Cardiac muscle cell (in vitro differentiated cells and primary cell): ENCODE results near the gene RNF167. TPM values are rescaled to one million over a fixed set of nuclear protein-coding genes. Genes with fewer than 3 reads are reported as not detected.

Experiments
- DNase-seq, 2 donors: peaks; one replicate each; pipeline versions ENCODE4 v3.0.0 to v3.0.0-alpha.2; 2010 to 2017; ENCODE audit warnings: low read depth in 1 of 2, low spot score in 1 of 2
- H3K27ac ChIP-seq: fragments of 200-600 bp; sonication (generic); 2 replicates; pipeline ENCODE4 v1.5.1; 2016
- H3K27me3 ChIP-seq: fragments of 200-600 bp; sonication (generic); 2 replicates; pipeline ENCODE4 v1.6.0; 2016; ENCODE audit warnings: control low read depth
- H3K36me3 ChIP-seq: fragments of 200-600 bp; sonication (generic); 2 replicates; pipeline ENCODE4 v1.5.1; 2016; ENCODE audit warnings: control low read depth
- H3K4me1 ChIP-seq: fragments of 200-600 bp; sonication (generic); 2 replicates; pipeline ENCODE4 v1.8.1; 2017; ENCODE audit warnings: low read depth, mild to moderate bottlenecking, mixed run types
- H3K4me3 ChIP-seq: fragments of 200-600 bp; sonication (generic); 2 replicates; pipeline ENCODE4 v1.5.1; 2016; ENCODE audit warnings: mild to moderate bottlenecking
- H3K9me3 ChIP-seq: fragments of 200-600 bp; sonication (generic); 2 replicates; pipeline ENCODE4 v1.5.1; 2017; ENCODE audit warnings: low read depth, mild to moderate bottlenecking, control low read depth
- CTCF ChIP-seq: IDR thresholded peaks from 2 replicates; pipeline ENCODE4 v1.5.1; 2012; ENCODE audit warnings: low read depth, mild to moderate bottlenecking, low read length
- polyA plus RNA-seq: library from polyadenylated mRNA; unstranded; fragments of >200 nt; fragmentation: Nextera tagmentation; extraction: Ambion mirVana; gene quantifications from 2 replicates; pipeline ENCODE4 v1.2.1, GENCODE V29; 2016
- total RNA-seq: library from RNA; depleted of rRNA; stranded (reverse); fragments of >200 nt; gene quantifications from 2 replicates; pipeline ENCODE4 v1.2.3, GENCODE V29; 2016

Gene RNF167
- total and polyA plus RNA-seq, 2 experiments from 2014 or later = 73.4 to 77.1 TPM

GRCh38 chr17:4950075-4950745, 10.1 kb downstream of the RNF167 start:
- Histone ChIP-seq H3K9me3 (no peaks in the 10 kb centered on the region), H3K27me3 (no peaks in the 10 kb centered on the region), H3K4me3 (peak overlapping the region; percentile 96), H3K4me1 (peaks cover 44% of the 10 kb centered on the region), H3K36me3 (peaks cover 28% of the 10 kb centered on the region), H3K27ac (peak overlapping the region; percentile 94)
- TF ChIP-seq CTCF = no peak
- peak in 1 of 2 donors; percentile 67 for DNase-seq

- DNase-seq = peak in 1 of 2 donors; percentile 76
- Histone ChIP-seq H3K27ac (peak within 1 kb of the TSS; percentile 94), H3K4me3 (peak within 1 kb of the TSS; percentile 96), H3K27me3 (no peaks in the 10 kb centered on the region), H3K4me1 (peaks cover 44% of the 10 kb centered on the region), H3K9me3 (no peaks in the 10 kb centered on the region), H3K36me3 (peaks cover 23% of the 10 kb centered on the region)
- TF ChIP-seq CTCF = no peak
These were observed 10.7 kb downstream of the RNF167 start, which contains the start of gene ENO3 for GRCh38 chr17:4950746-4951204. Gene ENO3, plus strand, starts transcription at chr17:4951119. Its CDS starts 711 bp downstream, at chr17:4951830.

GRCh38 chr17:4951486-4951885, 11.4 kb downstream of the RNF167 start:
- H3K4me1 ChIP-seq = peaks cover 41% of the 10 kb centered on the region
- no peaks in the 10 kb centered on the region for H3K9me3 ChIP-seq
- peaks cover 20% of the 10 kb centered on the region for H3K36me3 ChIP-seq
- H3K27me3 ChIP-seq = no peaks in the 10 kb centered on the region
- DNase-seq = peak in 1 of 2 donors; percentile 89
- peak overlapping the region; percentile 94 for H3K27ac ChIP-seq
- H3K4me3 ChIP-seq = peak overlapping the region; percentile 96
- no peak for TF ChIP-seq CTCF

- TF ChIP-seq CTCF = no peak
- Histone ChIP-seq H3K36me3 (peaks cover 22% of the 10 kb centered on the region), H3K27me3 (no peaks in the 10 kb centered on the region), H3K4me1 (peaks cover 37% of the 10 kb centered on the region), H3K27ac (peak overlapping the region; percentile 94), H3K4me3 (no peak overlapping the region), H3K9me3 (no peaks in the 10 kb centered on the region)
- peak in 1 of 2 donors; percentile 51 for DNase-seq
These were observed 13.4 kb downstream of the RNF167 start for GRCh38 chr17:4953451-4953961.

- Histone ChIP-seq H3K4me1 (peaks cover 37% of the 10 kb centered on the region), H3K4me3 (no peak overlapping the region), H3K27ac (no peak overlapping the region), H3K9me3 (no peaks in the 10 kb centered on the region), H3K36me3 (peaks cover 33% of the 10 kb centered on the region), H3K27me3 (no peaks in the 10 kb centered on the region)
- TF ChIP-seq CTCF = no peak
- DNase-seq = no peak
These were observed 15.0 kb downstream of the RNF167 start for GRCh38 chr17:4955091-4955490.
